K562 (cell line): ENCODE measurements around the gene PLA2G4A. TPM values are rescaled to one million over a fixed set of nuclear protein-coding genes. Genes with fewer than 3 reads are reported as not detected.

Source experiments
- polyA plus RNA-seq, 8 experiments: library from polyadenylated mRNA; depleted of rRNA in 4 of 8; stranded (reverse) in 5 of 8; unstranded in 3 of 8; fragments of >200 nt; fragmentation: Nextera tagmentation in 2 of 8; fragmentation: Illumina TruSeq in 1 of 8; extraction: Ambion mirVana in 2 of 8; extraction: Trizol in 1 of 8; gene quantifications; 2 replicates each; pipeline versions ENCODE4 v1.2.1 to v1.2.3, GENCODE V29; 2011 to 2014; ENCODE audit warnings: inconsistent platforms in 1 of 8, missing spikeins in 1 of 8
- total RNA-seq, 7 experiments: library from RNA; depleted of rRNA in 6 of 7; stranded (reverse); fragments of >200 nt in 6 of 7; fragmentation: Illumina TruSeq in 2 of 7; extraction: Trizol in 2 of 7; gene quantifications; 2 replicates each; pipeline versions ENCODE4 v1.2.1 to v1.2.3, GENCODE V29; 2011 to 2021; ENCODE audit warnings: low replicate concordance in 1 of 7
- TF ChIP-seq, protein P1 (sequence below), 2 experiments: fragments of 450-650 bp in 1 of 2; sonication (generic) in 1 of 2; formaldehyde crosslinking in 1 of 2; IDR thresholded peaks; 2 replicates each; pipeline versions ENCODE4 v1.7.1 to v1.9.0; 2016 to 2022; ENCODE audit warnings: inconsistent platforms in 1 of 2, mild to moderate bottlenecking in 1 of 2, missing genetic modification reagents in 1 of 2

Gene PLA2G4A
- total and polyA plus RNA-seq, 9 of the 15 experiments (the other 6 are each of a cell fraction or from before 2014, with no cell fraction given), result 0.04 to 0.71 (median 0.22) TPM; not detected in 4

DNA sequence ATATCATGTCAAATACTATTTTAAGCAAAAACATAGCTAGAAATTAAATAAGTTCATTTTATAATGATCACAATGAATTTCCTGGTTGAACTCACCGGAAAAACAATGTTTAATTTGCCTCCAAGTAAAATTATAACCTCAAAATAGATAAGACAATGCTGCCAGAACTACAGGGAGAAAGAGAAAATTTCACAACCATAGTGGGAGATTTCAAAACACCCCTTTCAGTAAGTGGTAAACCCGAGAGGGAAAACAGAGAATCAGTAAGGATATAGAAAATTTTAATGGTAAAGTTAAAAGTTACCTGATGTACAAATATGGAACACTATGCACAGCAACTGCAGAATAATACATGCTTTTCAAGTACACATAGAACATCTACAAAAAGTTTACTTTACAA, 43.2 kb upstream of the PLA2G4A start (continued):
- TF ChIP-seq, protein P1, sequence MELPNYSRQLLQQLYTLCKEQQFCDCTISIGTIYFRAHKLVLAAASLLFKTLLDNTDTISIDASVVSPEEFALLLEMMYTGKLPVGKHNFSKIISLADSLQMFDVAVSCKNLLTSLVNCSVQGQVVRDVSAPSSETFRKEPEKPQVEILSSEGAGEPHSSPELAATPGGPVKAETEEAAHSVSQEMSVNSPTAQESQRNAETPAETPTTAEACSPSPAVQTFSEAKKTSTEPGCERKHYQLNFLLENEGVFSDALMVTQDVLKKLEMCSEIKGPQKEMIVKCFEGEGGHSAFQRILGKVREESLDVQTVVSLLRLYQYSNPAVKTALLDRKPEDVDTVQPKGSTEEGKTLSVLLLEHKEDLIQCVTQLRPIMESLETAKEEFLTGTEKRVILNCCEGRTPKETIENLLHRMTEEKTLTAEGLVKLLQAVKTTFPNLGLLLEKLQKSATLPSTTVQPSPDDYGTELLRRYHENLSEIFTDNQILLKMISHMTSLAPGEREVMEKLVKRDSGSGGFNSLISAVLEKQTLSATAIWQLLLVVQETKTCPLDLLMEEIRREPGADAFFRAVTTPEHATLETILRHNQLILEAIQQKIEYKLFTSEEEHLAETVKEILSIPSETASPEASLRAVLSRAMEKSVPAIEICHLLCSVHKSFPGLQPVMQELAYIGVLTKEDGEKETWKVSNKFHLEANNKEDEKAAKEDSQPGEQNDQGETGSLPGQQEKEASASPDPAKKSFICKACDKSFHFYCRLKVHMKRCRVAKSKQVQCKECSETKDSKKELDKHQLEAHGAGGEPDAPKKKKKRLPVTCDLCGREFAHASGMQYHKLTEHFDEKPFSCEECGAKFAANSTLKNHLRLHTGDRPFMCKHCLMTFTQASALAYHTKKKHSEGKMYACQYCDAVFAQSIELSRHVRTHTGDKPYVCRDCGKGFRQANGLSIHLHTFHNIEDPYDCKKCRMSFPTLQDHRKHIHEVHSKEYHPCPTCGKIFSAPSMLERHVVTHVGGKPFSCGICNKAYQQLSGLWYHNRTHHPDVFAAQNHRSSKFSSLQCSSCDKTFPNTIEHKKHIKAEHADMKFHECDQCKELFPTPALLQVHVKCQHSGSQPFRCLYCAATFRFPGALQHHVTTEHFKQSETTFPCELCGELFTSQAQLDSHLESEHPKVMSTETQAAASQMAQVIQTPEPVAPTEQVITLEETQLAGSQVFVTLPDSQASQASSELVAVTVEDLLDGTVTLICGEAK (IDR thresholded peaks at IDR 0.05), result no peak
- TF ChIP-seq, protein P1 (CRISPR knock-in tag; IDR thresholded peaks at IDR 0.05), result no peak
